ENCODE data around the gene INF2. TPM values are rescaled to one million over a fixed set of nuclear protein-coding genes. Genes with fewer than 3 reads are reported as not detected.

The INF2 gene
- total RNA-seq, 3 donors from 2014 or later = 31.0 to 70.9 (median 51.5) TPM

DNA sequence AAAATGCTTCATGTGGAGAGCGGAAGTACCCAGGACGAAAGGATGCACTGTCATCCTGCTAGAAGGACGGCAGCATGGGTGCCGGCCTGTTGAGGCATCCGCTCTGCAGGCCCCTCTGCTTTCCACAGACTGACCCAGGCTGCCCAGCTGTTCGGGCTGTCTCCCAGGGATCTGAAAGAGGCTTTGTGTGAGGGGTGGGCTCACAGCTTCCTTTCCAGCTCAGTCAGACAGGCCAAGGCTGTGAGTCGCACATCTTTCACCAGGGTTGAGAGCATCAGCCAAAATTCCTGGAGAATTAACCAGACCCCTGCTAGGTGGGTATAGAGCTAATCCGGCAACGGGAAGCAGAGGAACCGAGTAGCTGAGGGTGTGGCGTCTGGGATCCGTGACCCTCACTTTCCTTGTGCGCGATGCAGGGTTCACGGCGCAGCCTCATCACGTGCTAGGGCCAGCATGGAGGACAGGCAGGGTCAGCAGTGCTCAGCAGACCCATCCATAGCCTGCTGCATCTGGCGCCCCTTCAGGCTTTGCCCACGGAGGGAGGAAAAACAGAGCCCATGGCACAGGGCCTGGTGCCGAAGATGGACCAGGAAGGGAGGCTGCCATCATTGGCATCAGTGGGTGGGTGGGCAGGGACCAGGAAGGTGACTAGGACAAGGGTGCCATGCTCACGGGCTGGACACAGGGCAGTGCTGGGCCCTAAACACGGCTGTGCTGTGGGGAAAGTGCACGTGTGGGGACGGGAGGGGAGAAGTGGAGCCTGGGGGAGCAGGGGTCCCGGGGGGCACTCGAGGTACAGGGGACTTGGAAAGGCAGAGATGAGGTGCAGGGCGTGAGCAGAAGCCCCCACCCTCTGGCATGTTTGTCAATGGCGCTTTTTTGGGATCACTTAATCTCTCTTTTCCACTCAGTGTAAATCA is 54.3 kb downstream of the INF2 start:
- Histone ChIP-seq H3K36me3 (no peaks in the 10 kb centered on the region), H3K27me3 (no peaks in the 10 kb centered on the region), H3K4me3 (no peak overlapping the region), H3K4me1 (no peaks in the 10 kb centered on the region), H3K27ac (no peak overlapping the region), H3K9me3 (no peaks in the 10 kb centered on the region)
- intact Hi-C loops (cut with DNase I; ENCODE audit: low total_unique reads) = no loop called here
- TF ChIP-seq POLR2A (IDR thresholded peaks at IDR 0.05) = no peak
- TF ChIP-seq, protein P1, sequence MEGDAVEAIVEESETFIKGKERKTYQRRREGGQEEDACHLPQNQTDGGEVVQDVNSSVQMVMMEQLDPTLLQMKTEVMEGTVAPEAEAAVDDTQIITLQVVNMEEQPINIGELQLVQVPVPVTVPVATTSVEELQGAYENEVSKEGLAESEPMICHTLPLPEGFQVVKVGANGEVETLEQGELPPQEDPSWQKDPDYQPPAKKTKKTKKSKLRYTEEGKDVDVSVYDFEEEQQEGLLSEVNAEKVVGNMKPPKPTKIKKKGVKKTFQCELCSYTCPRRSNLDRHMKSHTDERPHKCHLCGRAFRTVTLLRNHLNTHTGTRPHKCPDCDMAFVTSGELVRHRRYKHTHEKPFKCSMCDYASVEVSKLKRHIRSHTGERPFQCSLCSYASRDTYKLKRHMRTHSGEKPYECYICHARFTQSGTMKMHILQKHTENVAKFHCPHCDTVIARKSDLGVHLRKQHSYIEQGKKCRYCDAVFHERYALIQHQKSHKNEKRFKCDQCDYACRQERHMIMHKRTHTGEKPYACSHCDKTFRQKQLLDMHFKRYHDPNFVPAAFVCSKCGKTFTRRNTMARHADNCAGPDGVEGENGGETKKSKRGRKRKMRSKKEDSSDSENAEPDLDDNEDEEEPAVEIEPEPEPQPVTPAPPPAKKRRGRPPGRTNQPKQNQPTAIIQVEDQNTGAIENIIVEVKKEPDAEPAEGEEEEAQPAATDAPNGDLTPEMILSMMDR (IDR thresholded peaks at IDR 0.05) = no peak
- TF ChIP-seq POLR2AphosphoS5 (IDR thresholded peaks at IDR 0.05) = no peak
- no peak for DNase-seq (ENCODE audit: low spot score in 2 of 2)

DNA sequence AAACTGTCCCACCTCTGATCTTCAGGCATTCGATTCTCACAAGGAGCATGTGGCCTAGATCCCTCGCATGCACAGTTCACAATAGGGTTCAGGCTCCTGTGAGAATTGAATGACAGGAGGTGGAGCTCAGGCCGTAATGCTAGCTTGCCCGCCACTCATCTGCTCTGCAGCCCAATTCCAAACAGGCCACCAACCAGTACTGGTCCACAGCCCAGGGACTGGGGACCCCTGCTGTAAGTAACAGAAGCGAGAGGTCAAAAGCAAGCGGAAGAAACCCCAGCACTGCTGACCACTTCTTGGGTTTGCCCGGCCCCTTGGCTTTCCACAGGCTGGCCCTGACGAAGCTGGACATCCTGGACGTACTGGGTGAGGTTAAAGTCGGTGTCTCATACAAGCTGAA is 55.1 kb downstream of the INF2 start:
- H3K27me3 ChIP-seq = no peaks in the 10 kb centered on the region
- H3K27ac ChIP-seq = no peak overlapping the region
- no peaks in the 10 kb centered on the region for H3K4me1 ChIP-seq
- H3K36me3 ChIP-seq = no peaks in the 10 kb centered on the region
- intact Hi-C loops (cut with DNase I; ENCODE audit: low total_unique reads) = no loop called here
- no peaks in the 10 kb centered on the region for H3K9me3 ChIP-seq
- TF ChIP-seq, protein P1 (IDR thresholded peaks at IDR 0.05) = no peak
- no peak for TF ChIP-seq POLR2AphosphoS5 (IDR thresholded peaks at IDR 0.05)
- TF ChIP-seq POLR2A (IDR thresholded peaks at IDR 0.05) = no peak
- no peak for DNase-seq (ENCODE audit: low spot score in 2 of 2)
- H3K4me3 ChIP-seq = no peak overlapping the region

DNA sequence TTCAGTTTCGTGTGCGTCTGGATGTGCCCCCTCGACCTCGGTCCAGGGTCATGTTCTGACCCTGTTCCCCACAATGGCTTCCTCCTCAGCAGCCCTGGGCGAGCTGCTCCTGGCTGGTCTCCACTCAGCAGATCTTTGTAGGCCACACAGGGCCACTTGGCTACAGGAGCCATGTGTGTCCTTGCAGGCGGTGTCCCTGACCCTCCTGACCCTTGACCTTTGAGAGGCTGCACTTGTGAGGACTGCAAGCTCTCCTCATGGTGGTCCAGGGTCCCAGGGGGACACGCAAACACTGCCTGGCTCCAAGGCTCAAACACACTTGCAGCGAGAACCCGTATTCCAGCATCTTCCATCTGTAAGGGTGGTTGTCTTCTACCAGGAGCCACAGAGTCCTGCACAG is 56.0 kb downstream of the INF2 start:
- Histone ChIP-seq H3K4me1 (no peaks in the 10 kb centered on the region), H3K36me3 (no peaks in the 10 kb centered on the region), H3K4me3 (no peak overlapping the region), H3K9me3 (no peaks in the 10 kb centered on the region), H3K27ac (no peak overlapping the region), H3K27me3 (no peaks in the 10 kb centered on the region)
- intact Hi-C loops (cut with DNase I; ENCODE audit: low total_unique reads) = no loop called here
- no peak for TF ChIP-seq POLR2AphosphoS5 (IDR thresholded peaks at IDR 0.05)
- TF ChIP-seq, protein P1 (IDR thresholded peaks at IDR 0.05) = no peak
- no peak for DNase-seq (ENCODE audit: low spot score in 2 of 2)

DNA sequence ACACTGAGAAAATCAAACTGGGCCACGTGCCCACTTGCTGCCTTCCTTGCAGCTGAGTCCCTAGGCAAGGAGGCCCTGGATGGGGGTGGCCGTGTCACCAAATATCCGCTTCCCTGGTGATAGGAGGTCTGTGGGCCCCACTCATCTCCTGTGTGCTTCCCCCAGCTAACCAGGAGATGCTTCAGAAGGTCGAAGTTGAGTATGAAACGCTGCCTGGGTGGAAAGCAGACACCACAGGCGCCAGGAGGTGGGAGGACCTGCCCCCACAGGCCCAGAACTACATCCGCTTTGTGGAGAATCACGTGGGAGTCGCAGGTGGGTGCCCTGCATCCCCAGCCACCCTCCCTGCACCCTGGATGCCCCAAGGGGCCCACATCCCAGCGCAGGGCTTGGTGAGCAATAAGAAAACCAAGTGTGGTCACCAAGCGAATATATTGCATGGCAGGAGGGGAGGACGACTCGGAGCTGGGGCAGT is 56.7 kb downstream of the INF2 start:
- Histone ChIP-seq H3K27me3 (no peaks in the 10 kb centered on the region), H3K9me3 (no peaks in the 10 kb centered on the region), H3K4me3 (no peak overlapping the region), H3K36me3 (no peaks in the 10 kb centered on the region), H3K4me1 (no peaks in the 10 kb centered on the region), H3K27ac (no peak overlapping the region)
- TF ChIP-seq POLR2A (IDR thresholded peaks at IDR 0.05) (no peak), POLR2AphosphoS5 (IDR thresholded peaks at IDR 0.05) (no peak)
- TF ChIP-seq, protein P1 (IDR thresholded peaks at IDR 0.05) = no peak
- DNase-seq (ENCODE audit: low spot score in 2 of 2) = no peak
- intact Hi-C loops (cut with DNase I; ENCODE audit: low total_unique reads) = no loop called here

DNA sequence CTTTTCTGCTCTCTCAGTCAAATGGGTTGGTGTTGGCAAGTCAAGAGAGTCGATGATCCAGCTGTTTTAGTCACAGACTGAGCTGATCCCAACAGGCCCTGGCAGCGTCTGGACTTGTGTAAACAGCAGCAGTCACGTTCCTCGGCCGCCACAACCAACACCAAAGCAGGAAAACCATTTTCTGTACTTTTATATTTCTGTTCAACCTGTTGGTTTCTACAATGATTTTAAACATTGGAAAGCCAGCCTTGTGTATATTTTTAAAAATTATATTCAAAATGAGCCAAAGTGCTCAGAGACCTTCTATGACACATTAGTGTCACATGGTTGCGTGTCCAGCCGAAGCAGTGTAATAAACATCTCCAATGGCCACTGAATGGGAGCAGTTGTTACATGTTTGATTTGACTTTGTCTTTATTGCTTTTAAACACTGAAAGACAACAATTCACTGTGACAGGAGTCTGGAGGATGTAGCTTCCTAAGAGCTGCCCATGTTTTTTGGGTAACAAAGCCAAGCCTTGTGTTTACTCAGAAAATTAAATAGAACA is 57.6 kb downstream of the INF2 start:
- Histone ChIP-seq H3K36me3 (no peaks in the 10 kb centered on the region), H3K9me3 (no peaks in the 10 kb centered on the region), H3K27me3 (no peaks in the 10 kb centered on the region), H3K4me3 (no peak overlapping the region), H3K4me1 (peaks cover 0 to under 1% of the 10 kb centered on the region in 2 donors), H3K27ac (no peak overlapping the region)
- intact Hi-C loops (cut with DNase I; ENCODE audit: low total_unique reads) = no loop called here
- TF ChIP-seq, protein P1 (IDR thresholded peaks at IDR 0.05) = no peak
- TF ChIP-seq POLR2AphosphoS5 (IDR thresholded peaks at IDR 0.05) = no peak
- TF ChIP-seq POLR2A (IDR thresholded peaks at IDR 0.05) = no peak
- DNase-seq (ENCODE audit: low spot score in 2 of 2) = no peak
